ENCODE data around the gene RNF220.

- TF ChIP-seq CTCF (IDR thresholded peaks at IDR 0.05) (no peak), POLR2A (IDR thresholded peaks at IDR 0.05) (no peak)
These were observed 49.3 kb upstream of the RNF220 start for GRCh38 chr1:44355582-44356305.
